Measurements from ENCODE around the gene CNPY4.

DNA sequence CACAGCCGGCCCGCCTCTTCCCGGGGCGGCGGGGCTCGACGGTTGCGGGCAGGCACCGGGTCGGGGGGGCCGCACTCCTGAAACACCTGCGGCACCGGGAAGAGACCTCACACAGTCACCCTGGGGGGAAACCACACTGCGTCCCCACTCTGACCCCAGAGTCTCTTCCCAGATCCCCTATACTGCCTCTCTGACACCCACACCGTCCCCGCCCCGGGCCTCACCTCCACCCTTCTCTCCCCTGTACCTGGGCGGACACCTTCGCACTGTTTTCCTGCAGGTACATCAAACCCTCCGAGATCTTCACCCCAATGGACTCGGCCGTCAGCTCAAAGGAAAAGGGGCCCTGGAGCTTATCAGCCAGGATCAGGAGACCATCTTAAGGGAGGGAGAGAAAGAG is 52.4 kb downstream of the CNPY4 start:
- TF ChIP-seq CTCF (IDR thresholded peaks at IDR 0.05; ENCODE audit: insufficient read depth, low read length) = no peak
- TF ChIP-seq, protein P1, sequence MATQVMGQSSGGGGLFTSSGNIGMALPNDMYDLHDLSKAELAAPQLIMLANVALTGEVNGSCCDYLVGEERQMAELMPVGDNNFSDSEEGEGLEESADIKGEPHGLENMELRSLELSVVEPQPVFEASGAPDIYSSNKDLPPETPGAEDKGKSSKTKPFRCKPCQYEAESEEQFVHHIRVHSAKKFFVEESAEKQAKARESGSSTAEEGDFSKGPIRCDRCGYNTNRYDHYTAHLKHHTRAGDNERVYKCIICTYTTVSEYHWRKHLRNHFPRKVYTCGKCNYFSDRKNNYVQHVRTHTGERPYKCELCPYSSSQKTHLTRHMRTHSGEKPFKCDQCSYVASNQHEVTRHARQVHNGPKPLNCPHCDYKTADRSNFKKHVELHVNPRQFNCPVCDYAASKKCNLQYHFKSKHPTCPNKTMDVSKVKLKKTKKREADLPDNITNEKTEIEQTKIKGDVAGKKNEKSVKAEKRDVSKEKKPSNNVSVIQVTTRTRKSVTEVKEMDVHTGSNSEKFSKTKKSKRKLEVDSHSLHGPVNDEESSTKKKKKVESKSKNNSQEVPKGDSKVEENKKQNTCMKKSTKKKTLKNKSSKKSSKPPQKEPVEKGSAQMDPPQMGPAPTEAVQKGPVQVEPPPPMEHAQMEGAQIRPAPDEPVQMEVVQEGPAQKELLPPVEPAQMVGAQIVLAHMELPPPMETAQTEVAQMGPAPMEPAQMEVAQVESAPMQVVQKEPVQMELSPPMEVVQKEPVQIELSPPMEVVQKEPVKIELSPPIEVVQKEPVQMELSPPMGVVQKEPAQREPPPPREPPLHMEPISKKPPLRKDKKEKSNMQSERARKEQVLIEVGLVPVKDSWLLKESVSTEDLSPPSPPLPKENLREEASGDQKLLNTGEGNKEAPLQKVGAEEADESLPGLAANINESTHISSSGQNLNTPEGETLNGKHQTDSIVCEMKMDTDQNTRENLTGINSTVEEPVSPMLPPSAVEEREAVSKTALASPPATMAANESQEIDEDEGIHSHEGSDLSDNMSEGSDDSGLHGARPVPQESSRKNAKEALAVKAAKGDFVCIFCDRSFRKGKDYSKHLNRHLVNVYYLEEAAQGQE (IDR thresholded peaks at IDR 0.05; ENCODE audit: insufficient replicate concordance, low read depth) = no peak
